GM12878 (cell line): ENCODE data around the gene SLIT2. TPM values are rescaled to one million over a fixed set of nuclear protein-coding genes. Genes with fewer than 3 reads are reported as not detected.

Experiments used
- ATAC-seq: fragments of 200-7000 bp; cut with Tn5 transposase; 3 replicates; pipeline ENCODE4 v1.9.1; 2020; ENCODE audit warnings: mild to moderate bottlenecking, moderate library complexity
- BruUV-seq: library from RNA; stranded (reverse); fragments of 400-500 nt; replicated peaks from 2 replicates; lab custom pipeline; 2021; lab: Mats Ljungman, UMichigan
- CTCF ChIA-PET: fragments of 300-600 bp; sonication (Branson Sonifier 250); formaldehyde crosslinking; extraction: SDS; loops from one replicate; lab custom pipeline; 2021; ENCODE audit warnings: inconsistent platforms; lab: Yijun Ruan, JAX
- POLR2A ChIA-PET: fragments of 350-600 bp; formaldehyde crosslinking; extraction: SDS; loops from one replicate; lab custom pipeline; 2021; ENCODE audit warnings: inconsistent platforms; lab: Charles Lee
- RAD21 ChIA-PET: fragments of 300-600 bp; sonication (Branson Sonifier 250); formaldehyde crosslinking; loops from one replicate; lab custom pipeline; 2023; ENCODE audit warnings: antibody characterized with exemption; ENCODE audit not compliant: unreplicated experiment; lab: Charles Lee
- SMC1A ChIA-PET: fragments of 300-600 bp; sonication (Branson Sonifier 250); formaldehyde crosslinking; loops from one replicate; lab custom pipeline; 2023; ENCODE audit not compliant: unreplicated experiment, uncharacterized antibody; lab: Charles Lee
- DNase-seq: peaks from one replicate; pipeline ENCODE4 v3.0.0-alpha.2; 2011; ENCODE audit warnings: low read depth, low spot score
- FAIRE-seq: peaks from 3 replicates; lab custom pipeline; 2011; peaks lifted over from hg19 to GRCh38; lab: Jason Lieb, UNC
- H2AFZ ChIP-seq: 2 replicates; pipeline ENCODE4 v1.6.0; 2011; ENCODE audit warnings: low read depth, low read length, control low read depth; ENCODE audit not compliant: control insufficient read depth
- H3K27ac ChIP-seq: 2 replicates; pipeline ENCODE4 v1.5.1; 2011; ENCODE audit warnings: control low read depth; ENCODE audit not compliant: control insufficient read depth, insufficient read depth
- H3K27me3 ChIP-seq, 2 experiments: replicated peaks in 1 of 2; 2 replicates each; pipeline versions ENCODE4 v1.6.0 to v1.6.1; 2011; ENCODE audit warnings: low read length in 1 of 2; ENCODE audit not compliant: control insufficient read depth in 2 of 2, insufficient read depth in 2 of 2
- H3K36me3 ChIP-seq, 2 experiments: 2 replicates each; pipeline ENCODE4 v1.5.1; 2011; ENCODE audit warnings: low read length in 1 of 2; ENCODE audit not compliant: control insufficient read depth in 2 of 2, insufficient read depth in 2 of 2
- H3K4me1 ChIP-seq: 2 replicates; pipeline ENCODE4 v1.6.1; 2011; ENCODE audit warnings: mild to moderate bottlenecking, low read length, moderate library complexity, mixed read lengths; ENCODE audit not compliant: control insufficient read depth, insufficient read depth
- H3K4me2 ChIP-seq: 2 replicates; pipeline ENCODE4 v1.6.0; 2011; ENCODE audit warnings: control low read depth; ENCODE audit not compliant: control insufficient read depth, insufficient read depth
- H3K4me3 ChIP-seq: fragments of 200-600 bp; sonication (generic); 2 replicates; pipeline ENCODE4 v1.5.1; 2016
- H3K79me2 ChIP-seq: 2 replicates; pipeline ENCODE4 v1.6.0; 2011; ENCODE audit warnings: low read length; ENCODE audit not compliant: control insufficient read depth, insufficient read depth
- H3K9ac ChIP-seq: 2 replicates; pipeline ENCODE4 v1.8.0; 2011; ENCODE audit warnings: low read length, control low read depth, mixed read lengths; ENCODE audit not compliant: control insufficient read depth, insufficient read depth
- H3K9me3 ChIP-seq: replicated peaks from 3 replicates; pipeline ENCODE4 v1.5.1; 2011; ENCODE audit warnings: mild to moderate bottlenecking, low read length; ENCODE audit not compliant: control insufficient read depth, insufficient read depth
- H4K20me1 ChIP-seq: 2 replicates; pipeline ENCODE4 v1.6.0; 2011; ENCODE audit not compliant: control insufficient read depth, insufficient read depth
- EZH2 ChIP-seq: IDR thresholded peaks from 2 replicates; pipeline ENCODE4 v1.6.1; 2012; ENCODE audit warnings: low read depth, mild to moderate bottlenecking, control low read depth, inconsistent platforms, low read length, borderline replicate concordance; ENCODE audit not compliant: control insufficient read depth
- HDAC2 ChIP-seq: fragments of 200-600 bp; sonication (generic); IDR thresholded peaks from 2 replicates; pipeline ENCODE4 v1.6.1; 2017
- MEF2B ChIP-seq: fragments of 450-650 bp; IDR thresholded peaks from 2 replicates; pipeline ENCODE4 v1.6.1; 2018; ENCODE audit warnings: mild to moderate bottlenecking, moderate library complexity; ENCODE audit not compliant: partially characterized antibody, poor library complexity, severe bottlenecking
- NR2C1 ChIP-seq: fragments of 450-650 bp; IDR thresholded peaks from 2 replicates; pipeline ENCODE4 v1.6.1; 2017; ENCODE audit warnings: antibody characterized with exemption, mild to moderate bottlenecking, moderate library complexity
- POLR2AphosphoS5 ChIP-seq: IDR thresholded peaks from 2 replicates; pipeline ENCODE4 v1.6.1; 2011; ENCODE audit warnings: mild to moderate bottlenecking, low read length, inconsistent platforms
- in situ Hi-C: fragments of 300-500 bp; cut with MboI; formaldehyde crosslinking; loops from 9 replicates; pipeline ENCODE4 v1.14.3; 2018; ENCODE audit warnings: mixed read lengths
- intact Hi-C: fragments of 100-400 bp; cut with micrococcal nuclease; formaldehyde crosslinking; loops from one replicate; pipeline ENCODE4 v1.14.2; 2022; ENCODE audit not compliant: unreplicated experiment
- polyA plus RNA-seq, 11 experiments: library from polyadenylated mRNA; depleted of rRNA in 4 of 11; unstranded in 6 of 11; stranded (reverse) in 5 of 11; fragments of >200 nt; fragmentation: Nextera tagmentation in 4 of 11; fragmentation: Illumina TruSeq in 1 of 11; extraction: Ambion mirVana in 4 of 11; extraction: Trizol in 1 of 11; gene quantifications; 1 replicate in 1 of 11; 2 replicates in 10 of 11; pipeline versions ENCODE4 v1.2.1 to v1.2.3, GENCODE V29; 2011 to 2016; ENCODE audit warnings: inconsistent platforms in 2 of 11, missing spikeins in 2 of 11, low read depth in 1 of 11
- total RNA-seq, 4 experiments: library from RNA; depleted of rRNA in 3 of 4; stranded (reverse); fragments of >200 nt in 3 of 4; fragmentation: Illumina TruSeq in 1 of 4; extraction: Trizol in 1 of 4; gene quantifications; 2 replicates each; pipeline versions ENCODE4 v1.2.1 to v1.2.3, GENCODE V29; 2013 to 2021
- TF ChIP-seq, protein P1 (sequence below): IDR thresholded peaks from 2 replicates; pipeline ENCODE4 v1.6.1; 2011; ENCODE audit warnings: mild to moderate bottlenecking, low read depth, low read length, moderate library complexity; ENCODE audit not compliant: insufficient replicate concordance
- TF ChIP-seq, protein P2 (sequence below): IDR thresholded peaks from 2 replicates; pipeline ENCODE4 v1.6.1; 2012; ENCODE audit warnings: low read depth, low read length, improper control_type of control experiment

Gene SLIT2
- total and polyA plus RNA-seq, 10 of the 15 experiments (the other 5 are each of a cell fraction or from before 2014, with no cell fraction given) = 0.01 to 0.05 TPM; not detected in 8

DNA sequence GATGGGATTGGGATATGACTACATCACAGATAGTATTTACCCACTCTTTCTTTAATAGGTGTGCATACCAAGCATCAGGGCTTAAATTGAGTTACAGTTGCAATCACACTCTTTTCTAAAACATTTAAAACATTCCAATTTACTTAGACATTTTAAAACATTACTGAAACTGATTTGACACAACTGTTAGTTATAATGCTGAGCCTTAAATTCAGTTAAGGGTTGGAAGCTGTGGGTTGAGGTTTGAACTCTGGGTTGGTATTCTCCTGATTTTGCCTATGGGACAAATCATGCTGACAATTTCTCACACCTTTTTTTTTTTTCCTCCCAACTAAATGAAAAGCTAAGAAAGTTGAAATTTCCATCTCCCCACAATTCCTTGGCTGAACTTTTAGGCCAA, 16.3 kb downstream of the SLIT2 start:
- Histone ChIP-seq H3K27me3 (no peaks in the 10 kb centered on the region), H3K27ac (no peak overlapping the region), H3K4me3 (no peak overlapping the region), H4K20me1 (no peaks in the 10 kb centered on the region), H2AFZ (no peak overlapping the region), H3K79me2 (no peaks in the 10 kb centered on the region), H3K9me3 (no peaks in the 10 kb centered on the region), H3K4me1 (no peaks in the 10 kb centered on the region), H3K36me3 (no peaks in the 10 kb centered on the region), H3K4me2 (no peak overlapping the region), H3K9ac (no peak overlapping the region)
- no peak for TF ChIP-seq EZH2
- TF ChIP-seq, protein P1, sequence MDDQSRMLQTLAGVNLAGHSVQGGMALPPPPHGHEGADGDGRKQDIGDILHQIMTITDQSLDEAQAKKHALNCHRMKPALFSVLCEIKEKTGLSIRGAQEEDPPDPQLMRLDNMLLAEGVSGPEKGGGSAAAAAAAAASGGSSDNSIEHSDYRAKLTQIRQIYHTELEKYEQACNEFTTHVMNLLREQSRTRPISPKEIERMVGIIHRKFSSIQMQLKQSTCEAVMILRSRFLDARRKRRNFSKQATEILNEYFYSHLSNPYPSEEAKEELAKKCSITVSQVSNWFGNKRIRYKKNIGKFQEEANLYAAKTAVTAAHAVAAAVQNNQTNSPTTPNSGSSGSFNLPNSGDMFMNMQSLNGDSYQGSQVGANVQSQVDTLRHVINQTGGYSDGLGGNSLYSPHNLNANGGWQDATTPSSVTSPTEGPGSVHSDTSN = no peak
- TF ChIP-seq MEF2B = no peak
- no peak for TF ChIP-seq NR2C1
- no peak for TF ChIP-seq POLR2AphosphoS5
- TF ChIP-seq, protein P2, sequence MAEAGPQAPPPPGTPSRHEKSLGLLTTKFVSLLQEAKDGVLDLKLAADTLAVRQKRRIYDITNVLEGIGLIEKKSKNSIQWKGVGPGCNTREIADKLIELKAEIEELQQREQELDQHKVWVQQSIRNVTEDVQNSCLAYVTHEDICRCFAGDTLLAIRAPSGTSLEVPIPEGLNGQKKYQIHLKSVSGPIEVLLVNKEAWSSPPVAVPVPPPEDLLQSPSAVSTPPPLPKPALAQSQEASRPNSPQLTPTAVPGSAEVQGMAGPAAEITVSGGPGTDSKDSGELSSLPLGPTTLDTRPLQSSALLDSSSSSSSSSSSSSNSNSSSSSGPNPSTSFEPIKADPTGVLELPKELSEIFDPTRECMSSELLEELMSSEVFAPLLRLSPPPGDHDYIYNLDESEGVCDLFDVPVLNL = no peak
- TF ChIP-seq HDAC2 = no peak
- in situ Hi-C loops (no loop called here), intact Hi-C loops (no loop called here)
- BruUV-seq = no TSS peak
- CTCF ChIA-PET = interaction anchor here (1.1 to 1.5 kb wide), 3 partner anchors 10 to 25 kb away, joined by 3 to 4 read pairs (median 4); no protein-coding TSS in a partner anchor
- no peak for ATAC-seq
- DNase-seq = no peak
- FAIRE-seq = no peak
- POLR2A ChIA-PET = no interaction called here
- SMC1A ChIA-PET = no interaction called here
- RAD21 ChIA-PET = no interaction called here
